Measurements from ENCODE around the gene ZNF888.

DNA sequence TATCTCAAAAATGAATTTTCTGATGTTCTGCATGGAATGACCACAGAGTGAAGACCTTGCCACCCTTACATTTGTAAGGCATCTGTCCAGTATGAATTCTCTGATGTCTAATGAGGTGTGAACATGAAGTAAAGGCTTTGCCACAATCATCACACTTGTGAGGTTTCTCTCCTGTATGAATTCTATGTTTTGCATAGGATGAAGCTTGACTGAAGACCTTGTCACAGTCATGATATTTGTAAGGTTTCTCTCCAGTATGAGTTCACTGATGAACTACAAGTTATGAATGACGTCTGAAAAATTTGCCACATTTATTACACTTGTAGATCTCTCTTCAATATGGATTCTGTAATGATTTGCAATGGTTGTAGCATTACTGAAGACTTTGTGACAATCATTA, 26.2 kb upstream of the ZNF888 start:
- TF ChIP-seq GATA3 (IDR thresholded peaks at IDR 0.05; ENCODE audit: low read depth, low read length): no peak
- TF ChIP-seq GATA2 (IDR thresholded peaks at IDR 0.05; ENCODE audit: low read depth, low read length): no peak

Data from SH-SY5Y (cell line).